ENCODE results near the gene SMIM30.

Gene SMIM30

DNA sequence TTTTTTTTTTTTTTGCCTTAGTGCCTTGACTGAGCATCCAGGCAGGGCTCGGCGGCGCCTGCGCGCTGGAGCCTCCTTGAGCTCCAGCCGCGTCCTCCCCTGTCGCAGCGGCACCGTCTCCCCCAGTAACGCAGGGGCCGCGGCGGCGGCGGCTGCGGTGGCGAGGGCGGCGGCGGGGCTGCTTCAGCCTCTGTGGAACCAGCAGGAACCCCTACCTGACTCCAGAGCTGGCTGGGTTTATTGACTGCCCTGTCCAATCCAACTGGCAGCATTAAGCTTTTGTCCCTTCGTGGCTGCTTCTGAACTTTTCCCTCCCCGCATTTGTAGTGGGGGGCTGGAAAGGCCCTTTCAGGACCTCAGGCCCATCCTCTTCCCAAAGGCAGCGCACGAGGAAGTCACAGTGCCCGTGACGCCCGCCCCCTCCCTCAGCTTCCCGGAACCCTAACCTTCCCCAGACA, 31.9 kb downstream of the SMIM30 start, which contains the start of gene GPR85:
TSS of gene GPR85 (minus strand) at position 397 of the 458 bp plus-strand sequence. CDS start 2,106 bp downstream, outside the sequence.
- H3K27me3 ChIP-seq (ENCODE audit: insufficient read depth, insufficient read length): no peaks in the 10 kb centered on the region
- TF ChIP-seq ZNF274 (IDR thresholded peaks at IDR 0.05; ENCODE audit: low read depth, low read length): no peak
- TF ChIP-seq YY1 (IDR thresholded peaks at IDR 0.05; ENCODE audit: insufficient read depth, insufficient read length): no peak
- no peak for TF ChIP-seq SUZ12 (IDR thresholded peaks at IDR 0.05; ENCODE audit: extremely low read depth, insufficient read depth, insufficient read length)
- H3K36me3 ChIP-seq (ENCODE audit: insufficient read depth, insufficient read length, low read length): no peaks in the 10 kb centered on the region
- H3K4me1 ChIP-seq (ENCODE audit: insufficient read depth, insufficient read length): peaks cover 2% of the 10 kb centered on the region
- H3K4me3 ChIP-seq (ENCODE audit: insufficient read length, low read depth): peak within 1 kb of the TSS; percentile 42
- no peaks in the 10 kb centered on the region for H3K9me3 ChIP-seq (ENCODE audit: insufficient read depth, low read length)
- DNase-seq (ENCODE audit: low read depth, low spot score): peak; percentile 70
- H3K9ac ChIP-seq (ENCODE audit: insufficient read length, low read depth): peak within 1 kb of the TSS; percentile 72

GRCh38 chr7:113085781-113086390, 32.5 kb downstream of the SMIM30 start:
- H3K4me3 ChIP-seq (ENCODE audit: insufficient read length, low read depth): no peak overlapping the region
- DNase-seq (ENCODE audit: low read depth, low spot score): no peak

GRCh38 chr7:113084496-113085172, 33.7 kb downstream of the SMIM30 start:
- Histone ChIP-seq H3K4me1 (ENCODE audit: insufficient read depth, insufficient read length) (peaks cover 2% of the 10 kb centered on the region), H3K36me3 (ENCODE audit: insufficient read depth, insufficient read length, low read length) (no peaks in the 10 kb centered on the region), H3K27me3 (ENCODE audit: insufficient read depth, insufficient read length) (no peaks in the 10 kb centered on the region), H3K4me3 (ENCODE audit: insufficient read length, low read depth) (no peak overlapping the region), H3K9me3 (ENCODE audit: insufficient read depth, low read length) (no peaks in the 10 kb centered on the region), H3K9ac (ENCODE audit: insufficient read length, low read depth) (no peak overlapping the region)
- DNase-seq (ENCODE audit: low read depth, low spot score): no peak
- no peak for TF ChIP-seq ZNF274 (IDR thresholded peaks at IDR 0.05; ENCODE audit: low read depth, low read length)

More at GRCh38 chr7:113085781-113086390, 32.5 kb downstream of the SMIM30 start:
- H3K36me3 ChIP-seq (ENCODE audit: insufficient read depth, insufficient read length, low read length): no peaks in the 10 kb centered on the region
- no peak for TF ChIP-seq SUZ12 (IDR thresholded peaks at IDR 0.05; ENCODE audit: extremely low read depth, insufficient read depth, insufficient read length)
- H3K27me3 ChIP-seq (ENCODE audit: insufficient read depth, insufficient read length): no peaks in the 10 kb centered on the region
- H3K9ac ChIP-seq (ENCODE audit: insufficient read length, low read depth): no peak overlapping the region
- H3K9me3 ChIP-seq (ENCODE audit: insufficient read depth, low read length): no peaks in the 10 kb centered on the region
- peaks cover 2% of the 10 kb centered on the region for H3K4me1 ChIP-seq (ENCODE audit: insufficient read depth, insufficient read length)

DNA sequence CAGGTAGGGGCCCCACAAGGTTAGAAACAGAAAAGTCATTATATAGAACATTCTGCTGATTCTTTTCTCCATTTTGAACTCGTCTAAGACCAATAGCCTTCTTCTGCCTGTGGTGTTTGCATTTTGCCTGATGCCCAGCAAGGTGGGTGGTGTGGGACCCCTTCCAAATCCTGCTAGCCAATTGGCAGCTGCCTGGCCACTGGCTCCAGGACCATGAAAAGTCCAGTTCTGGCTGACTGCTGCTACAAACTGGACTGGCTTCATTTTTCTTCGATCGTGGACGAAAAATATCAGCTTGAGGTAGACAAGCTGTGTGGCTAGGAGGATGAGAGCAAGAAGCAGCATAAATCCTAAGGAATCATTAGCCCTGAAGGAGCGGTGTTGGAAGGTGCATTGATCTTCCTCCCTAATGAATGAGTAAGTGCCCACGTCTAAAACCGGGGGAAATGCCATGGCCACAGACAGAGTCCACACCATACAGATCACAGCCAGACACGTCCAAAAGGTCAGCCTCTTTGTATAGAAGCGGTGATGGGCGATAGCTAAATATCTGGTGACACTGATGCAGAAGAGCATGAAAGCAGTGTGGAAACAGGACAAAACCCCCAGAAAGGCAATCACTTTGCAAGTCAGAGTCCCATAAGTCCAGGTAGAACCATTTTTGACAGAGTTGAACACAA, 34.4 kb downstream of the SMIM30 start:
- Histone ChIP-seq H3K4me1 (ENCODE audit: insufficient read depth, insufficient read length) (peaks cover 2% of the 10 kb centered on the region), H3K36me3 (ENCODE audit: insufficient read depth, insufficient read length, low read length) (no peaks in the 10 kb centered on the region), H3K9ac (ENCODE audit: insufficient read length, low read depth) (no peak overlapping the region), H3K9me3 (ENCODE audit: insufficient read depth, low read length) (no peaks in the 10 kb centered on the region), H3K27me3 (ENCODE audit: insufficient read depth, insufficient read length) (no peaks in the 10 kb centered on the region), H3K4me3 (ENCODE audit: insufficient read length, low read depth) (no peak overlapping the region)
- TF ChIP-seq ZNF274 (IDR thresholded peaks at IDR 0.05; ENCODE audit: low read depth, low read length) (no peak), SUZ12 (IDR thresholded peaks at IDR 0.05; ENCODE audit: extremely low read depth, insufficient read depth, insufficient read length) (no peak), YY1 (IDR thresholded peaks at IDR 0.05; ENCODE audit: insufficient read depth, insufficient read length) (no peak)
- DNase-seq (ENCODE audit: low read depth, low spot score): no peak

GRCh38 chr7:113083132-113083815, 35.1 kb downstream of the SMIM30 start:
- DNase-seq (ENCODE audit: low read depth, low spot score): no peak
- Histone ChIP-seq H3K9me3 (ENCODE audit: insufficient read depth, low read length) (no peaks in the 10 kb centered on the region), H3K9ac (ENCODE audit: insufficient read length, low read depth) (no peak overlapping the region), H3K4me3 (ENCODE audit: insufficient read length, low read depth) (no peak overlapping the region), H3K4me1 (ENCODE audit: insufficient read depth, insufficient read length) (peaks cover 2% of the 10 kb centered on the region), H3K27me3 (ENCODE audit: insufficient read depth, insufficient read length) (no peaks in the 10 kb centered on the region), H3K36me3 (ENCODE audit: insufficient read depth, insufficient read length, low read length) (no peaks in the 10 kb centered on the region)
- no peak for TF ChIP-seq SUZ12 (IDR thresholded peaks at IDR 0.05; ENCODE audit: extremely low read depth, insufficient read depth, insufficient read length)
- no peak for TF ChIP-seq YY1 (IDR thresholded peaks at IDR 0.05; ENCODE audit: insufficient read depth, insufficient read length)
- no peak for TF ChIP-seq ZNF274 (IDR thresholded peaks at IDR 0.05; ENCODE audit: low read depth, low read length)

DNA sequence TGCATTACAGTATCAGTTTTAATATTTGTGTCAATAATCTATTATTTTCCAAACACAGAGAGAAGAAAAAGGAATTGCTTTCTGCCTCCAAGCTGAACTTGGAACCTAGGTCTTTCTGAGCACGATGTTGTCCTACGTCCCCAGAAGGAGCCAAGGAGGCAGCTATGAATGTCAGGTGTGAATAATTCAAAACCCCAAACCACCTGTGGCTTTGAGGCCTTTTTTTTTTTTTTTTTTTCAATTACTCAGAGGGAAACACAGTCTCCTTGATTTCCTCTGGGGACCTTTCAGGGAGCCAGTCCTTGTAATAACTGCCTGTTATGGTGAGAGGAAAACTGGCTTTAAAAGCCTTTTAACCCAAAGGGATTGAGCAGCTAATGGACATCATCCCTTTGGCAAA, 40.0 kb downstream of the SMIM30 start:
- Histone ChIP-seq H3K4me3 (ENCODE audit: insufficient read length, low read depth) (no peak overlapping the region), H3K27me3 (ENCODE audit: insufficient read depth, insufficient read length) (no peaks in the 10 kb centered on the region), H3K9ac (ENCODE audit: insufficient read length, low read depth) (no peak overlapping the region), H3K36me3 (ENCODE audit: insufficient read depth, insufficient read length, low read length) (no peaks in the 10 kb centered on the region), H3K4me1 (ENCODE audit: insufficient read depth, insufficient read length) (no peaks in the 10 kb centered on the region), H3K9me3 (ENCODE audit: insufficient read depth, low read length) (no peaks in the 10 kb centered on the region)
- TF ChIP-seq SUZ12 (IDR thresholded peaks at IDR 0.05; ENCODE audit: extremely low read depth, insufficient read depth, insufficient read length) (no peak), ZNF274 (IDR thresholded peaks at IDR 0.05; ENCODE audit: low read depth, low read length) (no peak), YY1 (IDR thresholded peaks at IDR 0.05; ENCODE audit: insufficient read depth, insufficient read length) (no peak)
- DNase-seq (ENCODE audit: low read depth, low spot score): no peak

GRCh38 chr7:113076703-113077102, 41.7 kb downstream of the SMIM30 start:
- Histone ChIP-seq H3K9me3 (ENCODE audit: insufficient read depth, low read length) (no peaks in the 10 kb centered on the region), H3K4me1 (ENCODE audit: insufficient read depth, insufficient read length) (no peaks in the 10 kb centered on the region), H3K27me3 (ENCODE audit: insufficient read depth, insufficient read length) (no peaks in the 10 kb centered on the region), H3K4me3 (ENCODE audit: insufficient read length, low read depth) (no peak overlapping the region), H3K9ac (ENCODE audit: insufficient read length, low read depth) (no peak overlapping the region), H3K36me3 (ENCODE audit: insufficient read depth, insufficient read length, low read length) (no peaks in the 10 kb centered on the region)
- no peak for DNase-seq (ENCODE audit: low read depth, low spot score)
- TF ChIP-seq SUZ12 (IDR thresholded peaks at IDR 0.05; ENCODE audit: extremely low read depth, insufficient read depth, insufficient read length): no peak
- no peak for TF ChIP-seq YY1 (IDR thresholded peaks at IDR 0.05; ENCODE audit: insufficient read depth, insufficient read length)
- TF ChIP-seq ZNF274 (IDR thresholded peaks at IDR 0.05; ENCODE audit: low read depth, low read length): no peak
